HUES48 (cell line): ENCODE measurements around the gene CTSH.
A peak's percentile ranks its signal among the peaks of the same experiment; 100 is the strongest.

Experiments used
- H3K27ac ChIP-seq: one replicate; pipeline ENCODE4 v1.7.0; 2013; ENCODE audit warnings: low read depth, low read length, inconsistent platforms
- H3K27me3 ChIP-seq: 2 replicates; pipeline ENCODE4 v1.6.1; 2013; ENCODE audit warnings: mild to moderate bottlenecking, low read length; ENCODE audit not compliant: control insufficient read depth, insufficient read depth
- H3K36me3 ChIP-seq: 2 replicates; pipeline ENCODE4 v1.6.1; 2013; ENCODE audit warnings: low read length; ENCODE audit not compliant: control insufficient read depth, insufficient read depth
- H3K4me1 ChIP-seq: 2 replicates; pipeline ENCODE4 v1.6.1; 2013; ENCODE audit warnings: mild to moderate bottlenecking, low read length; ENCODE audit not compliant: control insufficient read depth, insufficient read depth
- H3K4me3 ChIP-seq: 2 replicates; pipeline ENCODE4 v1.5.1; 2013; ENCODE audit warnings: mild to moderate bottlenecking, low read depth, low read length
- H3K9ac ChIP-seq: 2 replicates; pipeline ENCODE4 v1.6.1; 2013; ENCODE audit warnings: mild to moderate bottlenecking, low read depth, low read length, moderate library complexity
- H3K9me3 ChIP-seq: 2 replicates; pipeline ENCODE4 v1.6.1; 2013; ENCODE audit warnings: low read length; ENCODE audit not compliant: control insufficient read depth, insufficient read depth

Gene CTSH

GRCh38 chr15:78951841-78952238, 7.0 kb upstream of the CTSH start:
- H3K27me3 ChIP-seq: no peaks in the 10 kb centered on the region; the same call in 1 of the 2 replicates
- H3K4me3 ChIP-seq: no peak overlapping the region
- H3K9me3 ChIP-seq: no peaks in the 10 kb centered on the region
- no peaks in the 10 kb centered on the region for H3K36me3 ChIP-seq
- H3K9ac ChIP-seq: no peak overlapping the region
- H3K27ac ChIP-seq: peak overlapping the region; percentile 46
- peaks cover 13% of the 10 kb centered on the region for H3K4me1 ChIP-seq

GRCh38 chr15:78950902-78951840, 6.3 kb upstream of the CTSH start:
- Histone ChIP-seq H3K9ac (no peak overlapping the region), H3K27ac (peak overlapping the region; percentile 46), H3K4me3 (no peak overlapping the region)

GRCh38 chr15:78950343-78950742, 5.5 kb upstream of the CTSH start:
- peaks cover 10% of the 10 kb centered on the region; the same call in 1 of the 2 replicates for H3K4me1 ChIP-seq
- H3K36me3 ChIP-seq: no peaks in the 10 kb centered on the region
- peaks cover 8% of the 10 kb centered on the region for H3K27me3 ChIP-seq
- H3K27ac ChIP-seq: no peak overlapping the region
- no peaks in the 10 kb centered on the region for H3K9me3 ChIP-seq
- no peak overlapping the region for H3K4me3 ChIP-seq
- no peak overlapping the region for H3K9ac ChIP-seq

More at GRCh38 chr15:78950902-78951840, 6.3 kb upstream of the CTSH start:
- H3K9me3 ChIP-seq: no peaks in the 10 kb centered on the region
- no peaks in the 10 kb centered on the region for H3K36me3 ChIP-seq
- H3K4me1 ChIP-seq: peaks cover 10% of the 10 kb centered on the region; the same call in 1 of the 2 replicates
- H3K27me3 ChIP-seq: peaks cover 6% of the 10 kb centered on the region

- H3K27me3 ChIP-seq: peaks cover 11% of the 10 kb centered on the region
- H3K9ac ChIP-seq: no peak overlapping the region
- H3K4me3 ChIP-seq: no peak overlapping the region
- H3K4me1 ChIP-seq: peaks cover 11% of the 10 kb centered on the region; the same call in 1 of the 2 replicates
- H3K27ac ChIP-seq: no peak overlapping the region
- no peaks in the 10 kb centered on the region for H3K36me3 ChIP-seq
- no peaks in the 10 kb centered on the region for H3K9me3 ChIP-seq
Observed at GRCh38 chr15:78949461-78949860, 4.6 kb upstream of the CTSH start.

GRCh38 chr15:78947506-78947905, 2.7 kb upstream of the CTSH start:
- peaks cover 16% of the 10 kb centered on the region; the same call in 1 of the 2 replicates for H3K4me1 ChIP-seq
- no peak overlapping the region for H3K27ac ChIP-seq
- no peak overlapping the region for H3K9ac ChIP-seq
- no peaks in the 10 kb centered on the region for H3K36me3 ChIP-seq
- no peak overlapping the region for H3K4me3 ChIP-seq
- H3K27me3 ChIP-seq: peaks cover 29% of the 10 kb centered on the region
- H3K9me3 ChIP-seq: no peaks in the 10 kb centered on the region

GRCh38 chr15:78946493-78946892, 1.6 kb upstream of the CTSH start:
- no peak overlapping the region for H3K4me3 ChIP-seq
- H3K27ac ChIP-seq: no peak overlapping the region
- H3K36me3 ChIP-seq: no peaks in the 10 kb centered on the region
- no peaks in the 10 kb centered on the region for H3K9me3 ChIP-seq
- no peak overlapping the region for H3K9ac ChIP-seq
- H3K27me3 ChIP-seq: peaks cover 29% of the 10 kb centered on the region
- H3K4me1 ChIP-seq: peaks cover 11% of the 10 kb centered on the region; the same call in 1 of the 2 replicates

GRCh38 chr15:78944202-78944625, 632 bp downstream of the CTSH start:
- H3K27ac ChIP-seq: no peak overlapping the region
- peak overlapping the region; percentile 72 for H3K4me3 ChIP-seq

GRCh38 chr15:78943692-78944091, 1.2 kb downstream of the CTSH start:
- Histone ChIP-seq H3K4me3 (no peak overlapping the region), H3K36me3 (no peaks in the 10 kb centered on the region), H3K9ac (no peak overlapping the region), H3K9me3 (no peaks in the 10 kb centered on the region), H3K27me3 (peaks cover 29% of the 10 kb centered on the region), H3K27ac (no peak overlapping the region), H3K4me1 (0 out of 2 replicates have a peak, but pooled peaks cover 6% of the 10 kb centered on the region)

More at GRCh38 chr15:78944202-78944625, 632 bp downstream of the CTSH start:
- 0 out of 2 replicates have a peak, but pooled peaks cover 6% of the 10 kb centered on the region for H3K4me1 ChIP-seq
- H3K36me3 ChIP-seq: no peaks in the 10 kb centered on the region
- H3K27me3 ChIP-seq: peaks cover 29% of the 10 kb centered on the region
- no peak overlapping the region for H3K9ac ChIP-seq
- H3K9me3 ChIP-seq: no peaks in the 10 kb centered on the region

GRCh38 chr15:78942741-78943140, 2.1 kb downstream of the CTSH start:
- Histone ChIP-seq H3K4me3 (no peak overlapping the region), H3K4me1 (0 out of 2 replicates have a peak, but pooled peaks cover 6% of the 10 kb centered on the region), H3K27me3 (peaks cover 29% of the 10 kb centered on the region), H3K36me3 (no peaks in the 10 kb centered on the region), H3K9me3 (no peaks in the 10 kb centered on the region), H3K9ac (no peak overlapping the region), H3K27ac (no peak overlapping the region)

GRCh38 chr15:78938658-78939488, 6.0 kb downstream of the CTSH start:
- no peak overlapping the region for H3K9ac ChIP-seq
- no peaks in the 10 kb centered on the region for H3K4me1 ChIP-seq
- H3K4me3 ChIP-seq: no peak overlapping the region
- peaks cover 12% of the 10 kb centered on the region for H3K27me3 ChIP-seq
- no peak overlapping the region for H3K27ac ChIP-seq
- H3K36me3 ChIP-seq: no peaks in the 10 kb centered on the region
- H3K9me3 ChIP-seq: no peaks in the 10 kb centered on the region
